Neural progenitor cell (in vitro differentiated cells): ENCODE measurements around the gene RMDN2. TPM values are rescaled to one million over a fixed set of nuclear protein-coding genes. Genes with fewer than 3 reads are reported as not detected.
A peak's percentile ranks its signal among the peaks of the same experiment; 100 is the strongest.

ENCODE experiments used
- DNase-seq: peaks from one replicate; pipeline ENCODE4 v3.0.0-alpha.2; 2016; ENCODE audit warnings: low spot score
- H2AFZ ChIP-seq: fragments of 200-600 bp; sonication (generic); replicated peaks from 2 replicates; pipeline ENCODE4 v1.6.1; 2016; ENCODE audit warnings: antibody characterized with exemption
- H3F3A ChIP-seq: fragments of 200-600 bp; sonication (generic); 2 replicates; pipeline ENCODE4 v1.6.1; 2016; ENCODE audit warnings: antibody characterized with exemption, low read depth
- H3K27ac ChIP-seq: fragments of 200-600 bp; sonication (generic); 2 replicates; pipeline ENCODE4 v1.5.1; 2016; ENCODE audit warnings: mild to moderate bottlenecking
- H3K27me3 ChIP-seq: fragments of 200-600 bp; sonication (generic); 2 replicates; pipeline ENCODE4 v1.6.1; 2016; ENCODE audit warnings: mild to moderate bottlenecking, moderate library complexity
- H3K36me3 ChIP-seq: fragments of 200-600 bp; sonication (generic); 2 replicates; pipeline ENCODE4 v1.5.1; 2016
- H3K4me1 ChIP-seq: fragments of 200-600 bp; sonication (generic); 2 replicates; pipeline ENCODE4 v1.6.1; 2016; ENCODE audit warnings: mixed run types
- H3K4me2 ChIP-seq: fragments of 200-600 bp; sonication (generic); 2 replicates; pipeline ENCODE4 v1.6.1; 2016
- H3K4me3 ChIP-seq: fragments of 200-600 bp; sonication (generic); 2 replicates; pipeline ENCODE4 v1.5.1; 2016
- H3K79me2 ChIP-seq: fragments of 200-600 bp; sonication (generic); 2 replicates; pipeline ENCODE4 v1.6.1; 2016; ENCODE audit warnings: low read depth
- H3K9ac ChIP-seq: fragments of 200-600 bp; sonication (generic); 2 replicates; pipeline ENCODE4 v1.6.1; 2016
- H3K9me3 ChIP-seq: fragments of 200-600 bp; sonication (generic); 2 replicates; pipeline ENCODE4 v1.5.1; 2016; ENCODE audit warnings: low read depth
- H4K20me1 ChIP-seq: fragments of 200-600 bp; sonication (generic); 2 replicates; pipeline ENCODE4 v1.6.1; 2016; ENCODE audit warnings: low read depth
- H3K27ac Mint-ChIP-seq: 3 replicates; pipeline ENCODE4 v1.8.0; 2021; ENCODE audit warnings: mixed read lengths
- H3K27me3 Mint-ChIP-seq: 2 replicates; pipeline ENCODE4 v1.8.0; 2022; ENCODE audit warnings: low read depth, mild to moderate bottlenecking, inconsistent platforms, moderate library complexity, mixed read lengths; ENCODE audit not compliant: insufficient read depth
- H3K36me3 Mint-ChIP-seq: 3 replicates; pipeline ENCODE4 v1.8.0; 2021; ENCODE audit warnings: mixed read lengths
- H3K4me1 Mint-ChIP-seq: 3 replicates; pipeline ENCODE4 v1.8.0; 2021; ENCODE audit warnings: mixed read lengths
- H3K4me3 Mint-ChIP-seq: 3 replicates; pipeline ENCODE4 v1.8.0; 2021; ENCODE audit warnings: mild to moderate bottlenecking, moderate library complexity, mixed read lengths
- H3K9me3 Mint-ChIP-seq: 3 replicates; pipeline ENCODE4 v1.8.0; 2020; ENCODE audit warnings: mixed read lengths
- EZH2 ChIP-seq: fragments of 200-600 bp; sonication (generic); IDR thresholded peaks from 2 replicates; pipeline ENCODE4 v1.6.1; 2017; ENCODE audit warnings: antibody characterized with exemption, mild to moderate bottlenecking, moderate library complexity
- EZH2phosphoT487 ChIP-seq: fragments of 200-600 bp; sonication (generic); IDR thresholded peaks from 2 replicates; pipeline ENCODE4 v1.6.1; 2017; ENCODE audit warnings: antibody characterized with exemption
- total RNA-seq: library from RNA; depleted of rRNA; stranded (reverse); fragments of >200 nt; gene quantifications from 2 replicates; pipeline ENCODE4 v1.2.3, GENCODE V29; 2015; ENCODE audit warnings: low replicate concordance
- TF ChIP-seq, protein P1 (sequence below): fragments of 200-600 bp; sonication (generic); IDR thresholded peaks from 2 replicates; pipeline ENCODE4 v1.5.1; 2017; ENCODE audit warnings: antibody characterized with exemption, mild to moderate bottlenecking

RMDN2 gene
- total RNA-seq, 1 donor from 2014 or later = 10.3 TPM

DNA sequence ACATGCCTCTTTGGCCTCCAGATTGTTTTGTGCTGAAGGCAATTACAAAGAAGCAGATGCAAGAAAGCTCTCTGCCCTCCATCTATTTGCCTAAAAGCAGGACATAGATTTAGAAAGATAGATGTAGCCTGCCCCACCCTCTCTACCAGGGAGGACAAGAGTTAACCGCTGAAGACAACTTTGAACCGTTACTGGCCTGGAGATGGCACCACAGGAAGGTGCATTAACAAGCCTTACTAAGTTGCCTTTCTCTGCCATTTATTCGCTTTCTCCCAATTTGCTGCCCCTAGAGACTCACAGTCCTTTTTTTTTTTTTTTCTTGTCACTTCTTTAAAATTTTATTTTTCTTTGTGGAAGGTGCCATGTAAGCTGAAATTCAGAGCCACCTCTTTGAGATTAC is 28.8 kb upstream of the RMDN2 start:
- Mint-ChIP-seq H3K27me3 (no peaks in the 10 kb centered on the region), H3K4me3 (no peak overlapping the region), H3K4me1 (no peaks in the 10 kb centered on the region), H3K9me3 (peaks cover 2% of the 10 kb centered on the region), H3K36me3 (no peaks in the 10 kb centered on the region), H3K27ac (no peak overlapping the region)
- H4K20me1 ChIP-seq = no peaks in the 10 kb centered on the region
- peak; percentile 28 for DNase-seq
- no peaks in the 10 kb centered on the region for H3F3A ChIP-seq
- TF ChIP-seq, protein P1, sequence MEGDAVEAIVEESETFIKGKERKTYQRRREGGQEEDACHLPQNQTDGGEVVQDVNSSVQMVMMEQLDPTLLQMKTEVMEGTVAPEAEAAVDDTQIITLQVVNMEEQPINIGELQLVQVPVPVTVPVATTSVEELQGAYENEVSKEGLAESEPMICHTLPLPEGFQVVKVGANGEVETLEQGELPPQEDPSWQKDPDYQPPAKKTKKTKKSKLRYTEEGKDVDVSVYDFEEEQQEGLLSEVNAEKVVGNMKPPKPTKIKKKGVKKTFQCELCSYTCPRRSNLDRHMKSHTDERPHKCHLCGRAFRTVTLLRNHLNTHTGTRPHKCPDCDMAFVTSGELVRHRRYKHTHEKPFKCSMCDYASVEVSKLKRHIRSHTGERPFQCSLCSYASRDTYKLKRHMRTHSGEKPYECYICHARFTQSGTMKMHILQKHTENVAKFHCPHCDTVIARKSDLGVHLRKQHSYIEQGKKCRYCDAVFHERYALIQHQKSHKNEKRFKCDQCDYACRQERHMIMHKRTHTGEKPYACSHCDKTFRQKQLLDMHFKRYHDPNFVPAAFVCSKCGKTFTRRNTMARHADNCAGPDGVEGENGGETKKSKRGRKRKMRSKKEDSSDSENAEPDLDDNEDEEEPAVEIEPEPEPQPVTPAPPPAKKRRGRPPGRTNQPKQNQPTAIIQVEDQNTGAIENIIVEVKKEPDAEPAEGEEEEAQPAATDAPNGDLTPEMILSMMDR = peak; percentile 31
- TF ChIP-seq EZH2phosphoT487 = no peak
- H3K27me3 ChIP-seq = no peaks in the 10 kb centered on the region
- no peaks in the 10 kb centered on the region for H3K79me2 ChIP-seq
- H3K9me3 ChIP-seq = no peaks in the 10 kb centered on the region
- H3K9ac ChIP-seq = no peak overlapping the region
- no peaks in the 10 kb centered on the region for H3K4me1 ChIP-seq
- no peaks in the 10 kb centered on the region for H3K36me3 ChIP-seq
- H3K27ac ChIP-seq = no peak overlapping the region
- H3K4me3 ChIP-seq = no peak overlapping the region
- no peak overlapping the region for H3K4me2 ChIP-seq
- H2AFZ ChIP-seq = no peak overlapping the region

DNA sequence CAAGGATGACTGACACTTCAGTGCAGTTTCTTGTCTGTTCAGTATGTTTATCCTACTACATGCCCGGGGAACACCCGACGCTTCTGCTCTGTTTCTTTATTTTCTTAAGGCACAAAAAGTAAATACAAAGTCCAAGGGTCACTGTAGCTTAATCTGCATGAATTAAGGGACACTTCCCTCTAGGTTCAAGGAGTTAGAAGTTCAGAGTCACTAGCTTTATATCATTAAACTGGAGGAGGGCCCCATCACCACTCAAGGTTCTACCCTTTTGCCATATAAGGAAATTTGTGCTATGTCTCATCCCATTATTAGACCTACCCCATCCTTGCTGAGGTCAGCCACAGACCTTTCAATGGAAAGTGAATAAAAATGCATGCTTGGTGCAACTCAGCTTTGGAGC is 27.6 kb upstream of the RMDN2 start:
- H3K36me3 ChIP-seq = no peaks in the 10 kb centered on the region
- DNase-seq = no peak
- H3K4me3 ChIP-seq = no peak overlapping the region
- H3K9me3 ChIP-seq = no peaks in the 10 kb centered on the region
- Mint-ChIP-seq H3K4me1 (no peaks in the 10 kb centered on the region), H3K27ac (no peak overlapping the region), H3K9me3 (peaks cover 2% of the 10 kb centered on the region), H3K4me3 (no peak overlapping the region), H3K27me3 (peaks cover 2% of the 10 kb centered on the region), H3K36me3 (no peaks in the 10 kb centered on the region)
- no peaks in the 10 kb centered on the region for H4K20me1 ChIP-seq
- no peak overlapping the region for H3K9ac ChIP-seq
- H3K27ac ChIP-seq = no peak overlapping the region
- H3F3A ChIP-seq = no peaks in the 10 kb centered on the region
- H3K79me2 ChIP-seq = no peaks in the 10 kb centered on the region
- no peak overlapping the region for H2AFZ ChIP-seq
- H3K27me3 ChIP-seq = no peaks in the 10 kb centered on the region
- no peaks in the 10 kb centered on the region for H3K4me1 ChIP-seq
- no peak overlapping the region for H3K4me2 ChIP-seq
- TF ChIP-seq, protein P1 = no peak
- TF ChIP-seq EZH2phosphoT487 (no peak), EZH2 (no peak)

DNA sequence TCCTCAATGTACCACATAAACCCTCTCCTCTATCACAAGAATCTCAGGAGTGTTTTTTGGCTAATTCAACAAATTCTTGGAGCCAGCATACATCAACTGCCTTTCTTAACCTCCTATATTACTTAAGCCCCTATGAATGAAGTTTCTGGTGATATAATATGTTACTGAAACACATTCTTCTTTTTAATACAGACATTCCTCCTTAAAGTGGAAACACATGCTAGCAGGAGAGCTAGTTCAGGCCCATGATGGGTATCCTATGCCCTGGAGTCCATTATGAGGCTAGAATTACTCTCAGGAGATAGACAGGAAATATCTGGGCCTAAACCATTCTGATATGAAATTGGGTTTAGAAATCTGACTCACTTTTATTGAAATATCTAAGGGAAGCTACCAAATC is 26.6 kb upstream of the RMDN2 start:
- Histone ChIP-seq H3K4me2 (no peak overlapping the region), H3K27ac (no peak overlapping the region), H3K9me3 (no peaks in the 10 kb centered on the region), H3K4me1 (no peaks in the 10 kb centered on the region), H2AFZ (no peak overlapping the region), H4K20me1 (no peaks in the 10 kb centered on the region), H3K9ac (no peak overlapping the region), H3K27me3 (no peaks in the 10 kb centered on the region), H3K4me3 (no peak overlapping the region), H3F3A (no peaks in the 10 kb centered on the region), H3K36me3 (no peaks in the 10 kb centered on the region), H3K79me2 (no peaks in the 10 kb centered on the region)
- H3K27me3 Mint-ChIP-seq = peaks cover 2% of the 10 kb centered on the region
- H3K36me3 Mint-ChIP-seq = no peaks in the 10 kb centered on the region
- peaks cover 2% of the 10 kb centered on the region for H3K9me3 Mint-ChIP-seq
- no peak overlapping the region for H3K4me3 Mint-ChIP-seq
- DNase-seq = no peak
- no peaks in the 10 kb centered on the region for H3K4me1 Mint-ChIP-seq
- H3K27ac Mint-ChIP-seq = no peak overlapping the region
- TF ChIP-seq, protein P1 = no peak
- TF ChIP-seq EZH2 (no peak), EZH2phosphoT487 (no peak)

DNA sequence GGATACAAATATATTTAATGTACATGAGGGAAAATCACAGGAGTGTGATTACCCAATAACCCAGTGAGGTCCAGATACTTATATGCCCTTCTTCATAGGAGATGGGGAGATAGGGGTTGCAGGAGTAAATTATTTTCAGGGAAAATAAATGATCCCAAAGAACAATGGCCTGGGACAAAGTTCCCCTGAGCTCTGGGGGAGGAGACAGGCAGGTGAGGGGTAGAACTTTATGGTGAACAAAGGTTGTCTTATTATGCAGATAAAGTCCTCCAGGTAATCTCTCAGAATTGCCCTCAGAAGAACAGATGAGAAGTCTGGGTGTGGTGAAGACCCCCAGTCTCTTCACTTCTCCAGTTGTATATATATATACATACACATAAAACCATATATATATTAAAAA is 22.1 kb upstream of the RMDN2 start:
- H3K9me3 Mint-ChIP-seq = no peaks in the 10 kb centered on the region
- no peak overlapping the region for H3K27ac Mint-ChIP-seq
- Histone ChIP-seq H3K36me3 (no peaks in the 10 kb centered on the region), H3K4me1 (no peaks in the 10 kb centered on the region), H3K9ac (no peak overlapping the region), H3K4me3 (no peak overlapping the region), H3K9me3 (no peaks in the 10 kb centered on the region), H3F3A (no peaks in the 10 kb centered on the region), H4K20me1 (no peaks in the 10 kb centered on the region), H2AFZ (no peak overlapping the region), H3K27me3 (no peaks in the 10 kb centered on the region), H3K4me2 (no peak overlapping the region), H3K27ac (no peak overlapping the region), H3K79me2 (no peaks in the 10 kb centered on the region)
- peaks cover 2% of the 10 kb centered on the region for H3K27me3 Mint-ChIP-seq
- no peak for DNase-seq
- H3K36me3 Mint-ChIP-seq = no peaks in the 10 kb centered on the region
- TF ChIP-seq, protein P1 = no peak
- TF ChIP-seq EZH2 (no peak), EZH2phosphoT487 (no peak)
- no peak overlapping the region for H3K4me3 Mint-ChIP-seq
- H3K4me1 Mint-ChIP-seq = peaks cover 6% of the 10 kb centered on the region
